H9 (cell line): Measurements from ENCODE around the gene OR8B4. TPM values are rescaled to one million over a fixed set of nuclear protein-coding genes. Genes with fewer than 3 reads are reported as not detected.

ENCODE experiments used
- DNase-seq: peaks from one replicate; pipeline ENCODE4 v3.0.0-alpha.2; 2017
- H2AFZ ChIP-seq: one replicate; pipeline ENCODE4 v1.6.1; 2013; ENCODE audit warnings: mild to moderate bottlenecking, low read length, control low read depth, moderate library complexity
- H2AK5ac ChIP-seq: 2 replicates; pipeline ENCODE4 v1.6.1; 2013; ENCODE audit warnings: low read length, control low read depth, mixed read lengths; ENCODE audit not compliant: insufficient read length
- H2BK120ac ChIP-seq: one replicate; pipeline ENCODE4 v1.6.1; 2013; ENCODE audit warnings: low read depth, mild to moderate bottlenecking, low read length, control low read depth, inconsistent platforms; ENCODE audit not compliant: poor library complexity, severe bottlenecking
- H2BK12ac ChIP-seq: 2 replicates; pipeline ENCODE4 v1.6.1; 2013; ENCODE audit warnings: low read length, control low read depth, mixed read lengths, low read depth; ENCODE audit not compliant: insufficient read length
- H2BK15ac ChIP-seq: 2 replicates; pipeline ENCODE4 v1.6.1; 2013; ENCODE audit warnings: low read depth, low read length, control low read depth
- H2BK20ac ChIP-seq: one replicate; pipeline ENCODE4 v1.6.1; 2013; ENCODE audit warnings: low read depth, mild to moderate bottlenecking, low read length, control low read depth, inconsistent platforms; ENCODE audit not compliant: poor library complexity, severe bottlenecking
- H2BK5ac ChIP-seq: 2 replicates; pipeline ENCODE4 v1.6.1; 2013; ENCODE audit warnings: low read length, control low read depth, mixed read lengths; ENCODE audit not compliant: insufficient read length
- H3K14ac ChIP-seq: 2 replicates; pipeline ENCODE4 v1.6.1; 2013; ENCODE audit warnings: low read length, control low read depth; ENCODE audit not compliant: insufficient read depth
- H3K18ac ChIP-seq: 2 replicates; pipeline ENCODE4 v1.6.1; 2013; ENCODE audit warnings: low read depth, mild to moderate bottlenecking, mixed read lengths, low read length, control low read depth; ENCODE audit not compliant: insufficient read length
- H3K23ac ChIP-seq: 2 replicates; pipeline ENCODE4 v1.6.1; 2013; ENCODE audit warnings: low read length, control low read depth, mixed read lengths, low read depth; ENCODE audit not compliant: insufficient read length
- H3K23me2 ChIP-seq: 2 replicates; pipeline ENCODE4 v1.6.1; 2013; ENCODE audit warnings: low read depth, mild to moderate bottlenecking, mixed read lengths, low read length, control low read depth; ENCODE audit not compliant: insufficient read length, poor library complexity, severe bottlenecking
- H3K27ac ChIP-seq: 2 replicates; pipeline ENCODE4 v1.5.1; 2013; ENCODE audit warnings: low read length, control low read depth, mixed read lengths, low read depth; ENCODE audit not compliant: insufficient read length
- H3K27me3 ChIP-seq: 2 replicates; pipeline ENCODE4 v1.6.1; 2013; ENCODE audit warnings: low read length, control low read depth, inconsistent platforms; ENCODE audit not compliant: insufficient read depth
- H3K4ac ChIP-seq: 2 replicates; pipeline ENCODE4 v1.6.1; 2013; ENCODE audit warnings: low read depth, mild to moderate bottlenecking, control low read depth, inconsistent platforms, low read length, moderate library complexity
- H3K4me1 ChIP-seq: 2 replicates; pipeline ENCODE4 v1.6.1; 2013; ENCODE audit warnings: low read length, control low read depth, inconsistent platforms; ENCODE audit not compliant: insufficient read depth
- H3K4me2 ChIP-seq: 2 replicates; pipeline ENCODE4 v1.6.1; 2013; ENCODE audit warnings: low read length, control low read depth, mixed read lengths; ENCODE audit not compliant: insufficient read length, insufficient read depth
- H3K56ac ChIP-seq: 2 replicates; pipeline ENCODE4 v1.6.1; 2013; ENCODE audit warnings: low read depth, mild to moderate bottlenecking, mixed read lengths, low read length, control low read depth; ENCODE audit not compliant: insufficient read length
- H3K79me1 ChIP-seq: 2 replicates; pipeline ENCODE4 v1.6.1; 2013; ENCODE audit warnings: low read depth, mild to moderate bottlenecking, moderate library complexity, low read length, control low read depth, inconsistent platforms; ENCODE audit not compliant: insufficient read depth, poor library complexity, severe bottlenecking
- H3K79me2 ChIP-seq: 2 replicates; pipeline ENCODE4 v1.6.1; 2013; ENCODE audit warnings: low read length, control low read depth, inconsistent platforms; ENCODE audit not compliant: insufficient read depth
- H3K9ac ChIP-seq: 2 replicates; pipeline ENCODE4 v1.6.1; 2013; ENCODE audit warnings: low read length, control low read depth, mixed read lengths; ENCODE audit not compliant: insufficient read length; ENCODE audit errors: extremely low read depth
- H3K9me3 ChIP-seq: one replicate; pipeline ENCODE4 v1.6.1; 2013; ENCODE audit warnings: low read depth, low read length, inconsistent platforms; ENCODE audit not compliant: control insufficient read depth
- H3T11ph ChIP-seq: one replicate; pipeline ENCODE4 v1.6.1; 2013; ENCODE audit warnings: mild to moderate bottlenecking, low read length, control low read depth, inconsistent platforms
- H4K20me1 ChIP-seq: one replicate; pipeline ENCODE4 v1.6.1; 2013; ENCODE audit not compliant: control insufficient read depth, insufficient read length, insufficient read depth
- H4K5ac ChIP-seq: 2 replicates; pipeline ENCODE4 v1.6.1; 2013; ENCODE audit warnings: low read depth, mild to moderate bottlenecking, mixed read lengths, low read length, control low read depth; ENCODE audit not compliant: insufficient read length
- H4K8ac ChIP-seq: replicated peaks from 2 replicates; pipeline ENCODE4 v1.6.1; 2013; ENCODE audit warnings: low read length, control low read depth, mixed read lengths, low read depth; ENCODE audit not compliant: insufficient read length
- H4K91ac ChIP-seq: 2 replicates; pipeline ENCODE4 v1.6.1; 2013; ENCODE audit warnings: low read depth, mild to moderate bottlenecking, moderate library complexity, mixed read lengths, low read length, control low read depth; ENCODE audit not compliant: insufficient read length
- H3K27ac Mint-ChIP-seq, 3 experiments: 2 replicates in 2 of 3; 3 replicates in 1 of 3; pipeline ENCODE4 v1.8.0; 2020 to 2021; ENCODE audit warnings: mixed read lengths in 3 of 3, mild to moderate bottlenecking in 1 of 3, moderate library complexity in 1 of 3
- H3K27me3 Mint-ChIP-seq: 2 replicates; pipeline ENCODE4 v1.8.0; 2021; ENCODE audit warnings: low read depth, mild to moderate bottlenecking, moderate library complexity, mixed read lengths
- H3K36me3 Mint-ChIP-seq, 3 experiments: 2 replicates in 2 of 3; 3 replicates in 1 of 3; pipeline ENCODE4 v1.8.0; 2020 to 2021; ENCODE audit warnings: low read depth in 3 of 3, mixed read lengths in 3 of 3; ENCODE audit not compliant: insufficient read depth in 1 of 3
- H3K4me1 Mint-ChIP-seq, 2 experiments: 2 replicates each; pipeline ENCODE4 v1.8.0; 2020; ENCODE audit warnings: mixed read lengths in 2 of 2
- H3K4me3 Mint-ChIP-seq, 2 experiments: 2 replicates in 1 of 2; 3 replicates in 1 of 2; pipeline ENCODE4 v1.8.0; 2020 to 2021; ENCODE audit warnings: mild to moderate bottlenecking in 2 of 2, mixed read lengths in 2 of 2, moderate library complexity in 1 of 2
- H3K9me3 Mint-ChIP-seq, 2 experiments: 2 replicates in 1 of 2; 3 replicates in 1 of 2; pipeline ENCODE4 v1.8.0; 2020; ENCODE audit warnings: mild to moderate bottlenecking in 2 of 2, mixed read lengths in 2 of 2, moderate library complexity in 1 of 2
- WGBS: extraction: QIAGEN DNeasy Blood & Tissue Kit; methylation state at CpG from one replicate; pipeline ENCODE4 v1.1.7; 2013; ENCODE audit warnings: missing lambda C conversion rate, low lambda C conversion rate, mixed read lengths; ENCODE audit not compliant: insufficient read length; ENCODE audit errors: extremely low coverage; 5-methylcytosine and 5-hydroxymethylcytosine counted together
- total RNA-seq: library from RNA; stranded (reverse); gene quantifications from 2 replicates; pipeline ENCODE4 v1.2.1, GENCODE V29; 2021
- TF ChIP-seq, protein P1 (sequence below): fragments of 200-600 bp; sonication (generic); conservative IDR thresholded peaks from 3 replicates; pipeline ENCODE4 v1.8.0; 2021; ENCODE audit warnings: antibody characterized with exemption, mild to moderate bottlenecking

The OR8B4 gene
- total RNA-seq, 1 experiment from 2014 or later = not detected

DNA sequence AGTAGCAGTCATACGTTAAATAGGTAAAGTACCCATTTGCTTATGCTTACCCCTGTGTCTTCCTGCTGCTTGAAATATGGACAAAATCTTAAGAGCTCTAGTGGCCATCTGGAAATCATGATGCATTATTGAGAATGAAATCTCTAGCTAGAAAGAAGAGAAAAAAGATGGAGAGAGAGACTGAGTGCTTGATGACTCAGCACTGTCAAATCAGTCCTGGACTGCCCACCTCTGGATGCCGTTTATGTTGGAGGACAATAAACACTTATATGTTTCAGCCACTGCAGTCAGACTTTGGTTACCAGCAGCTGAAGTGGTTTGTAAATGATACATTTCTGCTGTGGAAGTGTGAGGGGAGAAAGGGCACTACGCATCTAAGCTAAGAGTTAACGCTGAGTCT lies 3.6 kb downstream of the OR8B4 start:
- H2BK120ac ChIP-seq = no peak overlapping the region
- Mint-ChIP-seq H3K9me3 (no peaks in the 10 kb centered on the region), H3K4me1 (no peaks in the 10 kb centered on the region; a peak in 1 of 4 replicates), H3K4me3 (no peak overlapping the region), H3K36me3 (no peaks in the 10 kb centered on the region), H3K27me3 (no peaks in the 10 kb centered on the region; the same call in 1 of the 2 replicates), H3K27ac (no peak overlapping the region)
- H3K9ac ChIP-seq = no peak overlapping the region
- H3K27ac ChIP-seq = no peak overlapping the region
- no peak overlapping the region for H3K23ac ChIP-seq
- no peak overlapping the region for H2BK15ac ChIP-seq
- no peaks in the 10 kb centered on the region for H3K27me3 ChIP-seq
- no peak overlapping the region for H2BK20ac ChIP-seq
- H2BK12ac ChIP-seq = no peak overlapping the region
- H2AFZ ChIP-seq = no peak overlapping the region
- no peak overlapping the region for H3K18ac ChIP-seq
- no peak overlapping the region for H3K56ac ChIP-seq
- no peaks in the 10 kb centered on the region for H3K9me3 ChIP-seq
- H2AK5ac ChIP-seq = no peak overlapping the region
- TF ChIP-seq, protein P1, sequence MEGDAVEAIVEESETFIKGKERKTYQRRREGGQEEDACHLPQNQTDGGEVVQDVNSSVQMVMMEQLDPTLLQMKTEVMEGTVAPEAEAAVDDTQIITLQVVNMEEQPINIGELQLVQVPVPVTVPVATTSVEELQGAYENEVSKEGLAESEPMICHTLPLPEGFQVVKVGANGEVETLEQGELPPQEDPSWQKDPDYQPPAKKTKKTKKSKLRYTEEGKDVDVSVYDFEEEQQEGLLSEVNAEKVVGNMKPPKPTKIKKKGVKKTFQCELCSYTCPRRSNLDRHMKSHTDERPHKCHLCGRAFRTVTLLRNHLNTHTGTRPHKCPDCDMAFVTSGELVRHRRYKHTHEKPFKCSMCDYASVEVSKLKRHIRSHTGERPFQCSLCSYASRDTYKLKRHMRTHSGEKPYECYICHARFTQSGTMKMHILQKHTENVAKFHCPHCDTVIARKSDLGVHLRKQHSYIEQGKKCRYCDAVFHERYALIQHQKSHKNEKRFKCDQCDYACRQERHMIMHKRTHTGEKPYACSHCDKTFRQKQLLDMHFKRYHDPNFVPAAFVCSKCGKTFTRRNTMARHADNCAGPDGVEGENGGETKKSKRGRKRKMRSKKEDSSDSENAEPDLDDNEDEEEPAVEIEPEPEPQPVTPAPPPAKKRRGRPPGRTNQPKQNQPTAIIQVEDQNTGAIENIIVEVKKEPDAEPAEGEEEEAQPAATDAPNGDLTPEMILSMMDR = no peak
- H3K79me2 ChIP-seq = no peaks in the 10 kb centered on the region
- no peak overlapping the region for H2BK5ac ChIP-seq
- no peak overlapping the region for H3K4ac ChIP-seq
- H3T11ph ChIP-seq = no peak overlapping the region
- H4K8ac ChIP-seq = no peak overlapping the region
- no peak for DNase-seq
- H4K5ac ChIP-seq = no peak overlapping the region
- H3K4me1 ChIP-seq = no peaks in the 10 kb centered on the region
- H3K79me1 ChIP-seq = no peaks in the 10 kb centered on the region
- H3K4me2 ChIP-seq = no peak overlapping the region
- no peak overlapping the region for H3K14ac ChIP-seq
- no peaks in the 10 kb centered on the region for H3K23me2 ChIP-seq
- no CpG with 5 or more reads among the region's 4 CpGs for WGBS
- H4K91ac ChIP-seq = no peak overlapping the region
- H4K20me1 ChIP-seq = no peaks in the 10 kb centered on the region
